GM21423 (cell line): ENCODE results near the gene DYNLT1.
"Not testable (repeated sequence)": the region's sequence is repeated elsewhere in the genome, so short reads cannot be mapped to it uniquely, and the experiment has no call there.

Source experiments
- ATAC-seq: cut with Tn5 transposase; IDR thresholded peaks from one replicate; pipeline ENCODE4 v1.9.1; 2021; ENCODE audit warnings: mild to moderate bottlenecking, moderate library complexity; ENCODE audit not compliant: unreplicated experiment

The DYNLT1 gene

GRCh38 chr6:158624684-158625682, 19.6 kb downstream of the DYNLT1 start:
- no peak for ATAC-seq

- ATAC-seq: no peak
Measured at GRCh38 chr6:158622545-158623190, 21.9 kb downstream of the DYNLT1 start.

GRCh38 chr6:158621694-158622544, 22.6 kb downstream of the DYNLT1 start:
- no peak for ATAC-seq

- ATAC-seq: no peak
Measured at GRCh38 chr6:158620963-158621693, 23.4 kb downstream of the DYNLT1 start.

GRCh38 chr6:158619922-158620801, 24.4 kb downstream of the DYNLT1 start:
- no peak for ATAC-seq

GRCh38 chr6:158618289-158618688, 26.3 kb downstream of the DYNLT1 start:
- ATAC-seq: not testable (repeated sequence)

- ATAC-seq: not testable (repeated sequence)
Measured at GRCh38 chr6:158614606-158615005, 29.9 kb downstream of the DYNLT1 start.

GRCh38 chr6:158611541-158612370, 32.8 kb downstream of the DYNLT1 start:
- no peak for ATAC-seq

GRCh38 chr6:158611039-158611438, 33.5 kb downstream of the DYNLT1 start:
- ATAC-seq: no peak

GRCh38 chr6:158610319-158610968, 34.1 kb downstream of the DYNLT1 start:
- no peak for ATAC-seq

- no peak for ATAC-seq
Measured at GRCh38 chr6:158609455-158610155, 34.9 kb downstream of the DYNLT1 start.

GRCh38 chr6:158608221-158608620, 36.3 kb downstream of the DYNLT1 start:
- no peak for ATAC-seq

GRCh38 chr6:158607411-158608170, 37.0 kb downstream of the DYNLT1 start:
- ATAC-seq: no peak

- ATAC-seq: no peak
Measured at GRCh38 chr6:158606935-158607334, 37.6 kb downstream of the DYNLT1 start.

GRCh38 chr6:158606011-158606410, 38.5 kb downstream of the DYNLT1 start:
- not testable (repeated sequence) for ATAC-seq

- ATAC-seq: no peak
Measured at GRCh38 chr6:158605266-158605878, 39.2 kb downstream of the DYNLT1 start.
